ENCODE data around the gene SPACA9.
A peak's percentile ranks its signal among the peaks of the same experiment; 100 is the strongest.

The SPACA9 gene

DNA sequence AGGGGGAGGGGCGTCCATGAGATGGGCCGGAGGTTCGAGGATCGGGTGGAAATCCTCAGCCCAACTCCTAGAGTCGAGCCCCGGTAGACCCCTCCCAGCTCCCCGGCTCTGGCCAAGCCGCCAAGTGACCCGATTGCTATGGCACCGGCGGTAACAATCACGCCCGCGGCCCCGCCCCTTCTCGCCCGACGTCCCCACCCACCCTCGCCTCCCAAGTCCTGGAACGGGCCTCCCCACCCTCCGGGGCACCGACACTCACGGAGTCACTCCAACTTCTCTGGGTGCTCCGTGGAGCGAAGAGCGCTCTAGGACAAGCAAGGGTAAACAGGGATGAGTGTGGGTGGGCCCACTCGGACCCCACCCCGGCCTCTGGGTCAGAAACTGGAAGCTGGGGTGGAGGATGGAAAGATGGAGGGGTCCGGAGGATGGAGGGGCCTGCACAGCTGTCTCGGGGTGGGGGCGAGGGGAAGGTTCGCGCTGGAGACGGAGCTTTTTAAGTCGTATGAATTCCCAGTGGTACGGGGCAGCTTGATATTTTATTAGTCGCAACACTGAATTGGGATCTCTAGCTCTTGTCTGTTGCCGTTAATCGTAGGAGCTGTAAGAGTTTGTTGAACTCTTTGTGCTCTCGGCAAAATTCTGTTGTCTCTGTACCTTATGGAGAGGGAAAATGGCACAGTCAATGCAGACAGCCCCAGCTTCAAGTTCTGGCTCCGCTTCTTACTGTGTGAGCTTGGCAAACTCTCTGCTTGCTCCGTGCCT, at the start of gene SPACA9:
Gene SPACA9, plus strand, starts transcription at position 204 of the 762 bp plus-strand sequence. CDS start 5,050 bp downstream, outside the sequence.
- DNase-seq (ENCODE audit: low spot score): peak; percentile 15

DNA sequence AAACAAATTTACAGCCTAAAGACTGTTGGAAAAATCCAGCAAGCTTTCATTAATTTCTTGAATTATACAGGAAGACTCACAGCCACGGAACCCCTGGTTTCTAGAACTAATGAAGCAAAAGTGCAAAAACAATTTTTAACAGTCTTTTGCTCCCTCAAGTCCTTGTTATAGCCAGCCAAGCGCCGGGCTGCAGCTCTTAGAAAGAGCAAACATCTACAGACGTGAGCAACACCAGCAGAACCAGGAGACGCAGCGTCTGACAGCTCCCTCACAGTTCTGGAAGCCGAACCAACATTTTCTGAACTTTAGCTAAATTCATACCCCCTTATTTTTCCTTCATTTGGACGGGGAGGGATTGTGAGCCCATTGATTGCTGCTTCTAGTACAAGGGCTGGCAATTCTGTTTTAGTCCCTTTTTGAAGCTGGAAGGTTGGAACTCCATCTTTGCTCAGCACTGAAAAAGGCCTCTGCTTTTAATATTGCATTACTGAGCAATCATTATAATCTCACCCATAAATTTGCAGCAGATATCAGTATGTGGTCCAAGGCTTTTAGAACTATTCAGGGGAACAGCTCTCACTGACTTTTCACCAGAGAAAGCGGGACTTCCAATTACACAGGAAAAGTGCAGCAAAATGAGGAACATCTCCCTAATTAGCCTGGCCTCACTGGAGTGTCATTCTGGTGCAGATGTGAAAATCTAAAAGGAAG, 46.4 kb upstream of the SPACA9 start:
- DNase-seq (ENCODE audit: low spot score): no peak

DNA sequence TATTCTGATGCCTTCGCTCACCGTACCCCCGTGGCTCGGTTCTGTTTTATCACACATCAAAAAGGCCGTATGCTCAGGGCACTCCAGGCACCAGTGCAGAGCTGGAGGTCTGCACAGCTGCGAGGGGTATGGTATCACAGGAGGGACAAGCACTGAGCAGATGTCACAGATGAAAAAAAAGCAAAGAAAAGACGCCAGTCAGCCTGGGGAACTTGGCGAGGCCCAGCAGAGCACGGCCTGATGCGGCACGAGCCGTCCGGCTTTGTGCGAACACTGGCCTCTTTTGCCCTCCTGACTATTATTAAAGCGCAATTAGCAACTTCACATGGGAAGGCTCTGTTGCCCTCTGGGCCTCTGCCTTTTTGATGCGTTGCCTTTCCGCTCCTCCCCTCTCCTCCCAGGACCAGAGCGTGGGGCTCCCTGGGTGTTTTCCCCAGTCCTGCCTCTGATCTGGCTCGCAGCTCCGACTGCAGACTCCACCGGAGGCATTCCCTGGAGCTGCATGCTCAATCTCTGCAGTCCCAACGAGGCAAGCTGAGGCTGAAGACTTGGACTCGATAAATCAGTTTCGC, 45.1 kb upstream of the SPACA9 start:
- DNase-seq (ENCODE audit: low spot score): no peak

- DNase-seq (ENCODE audit: low spot score): no peak
Measured at GRCh38 chr9:132834343-132834742, 44.4 kb upstream of the SPACA9 start.

GRCh38 chr9:132837501-132838286, 41.0 kb upstream of the SPACA9 start:
- DNase-seq (ENCODE audit: low spot score): no peak

DNA sequence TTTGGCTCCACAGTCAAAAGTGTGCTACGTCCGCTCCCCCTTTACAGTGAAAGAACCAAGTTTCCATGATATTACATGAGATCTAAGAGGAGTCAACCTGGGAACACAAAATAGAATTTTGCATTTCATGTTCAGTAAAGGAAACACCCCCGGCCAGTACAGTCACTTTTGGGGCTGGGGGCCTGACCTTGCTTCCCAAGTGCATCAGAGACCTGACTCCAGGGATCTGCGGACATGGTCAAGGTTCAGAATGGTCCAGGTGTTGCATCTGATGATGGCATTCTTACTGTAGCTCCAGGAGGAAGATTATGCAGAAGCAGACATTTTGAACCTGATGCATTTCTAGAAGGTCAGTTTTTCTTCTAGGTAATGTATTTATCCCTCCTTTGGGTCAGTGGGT, 40.4 kb upstream of the SPACA9 start:
- no peak for DNase-seq (ENCODE audit: low spot score)

DNA sequence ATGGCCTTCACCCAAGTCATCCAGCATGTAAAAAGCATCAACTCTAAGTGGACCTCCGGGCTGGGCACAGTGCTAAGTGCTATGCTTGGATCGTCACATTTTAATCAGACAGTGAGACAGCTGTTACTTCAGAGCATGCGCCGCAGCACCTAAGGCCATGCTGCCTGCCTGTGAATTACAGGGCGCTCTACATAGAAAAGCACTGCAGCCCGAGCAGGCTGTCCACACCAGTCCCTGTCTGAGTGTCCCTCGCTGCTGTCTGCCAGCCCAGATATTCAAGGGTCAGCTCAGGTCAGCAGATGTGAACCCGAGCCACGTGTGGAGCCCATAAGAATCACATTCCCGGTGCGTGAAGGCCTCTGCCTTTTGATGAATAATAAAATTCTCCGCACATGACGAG, 37.7 kb upstream of the SPACA9 start:
- no peak for DNase-seq (ENCODE audit: low spot score)

GRCh38 chr9:132842124-132843044, 36.3 kb upstream of the SPACA9 start:
- DNase-seq (ENCODE audit: low spot score): no peak

DNA sequence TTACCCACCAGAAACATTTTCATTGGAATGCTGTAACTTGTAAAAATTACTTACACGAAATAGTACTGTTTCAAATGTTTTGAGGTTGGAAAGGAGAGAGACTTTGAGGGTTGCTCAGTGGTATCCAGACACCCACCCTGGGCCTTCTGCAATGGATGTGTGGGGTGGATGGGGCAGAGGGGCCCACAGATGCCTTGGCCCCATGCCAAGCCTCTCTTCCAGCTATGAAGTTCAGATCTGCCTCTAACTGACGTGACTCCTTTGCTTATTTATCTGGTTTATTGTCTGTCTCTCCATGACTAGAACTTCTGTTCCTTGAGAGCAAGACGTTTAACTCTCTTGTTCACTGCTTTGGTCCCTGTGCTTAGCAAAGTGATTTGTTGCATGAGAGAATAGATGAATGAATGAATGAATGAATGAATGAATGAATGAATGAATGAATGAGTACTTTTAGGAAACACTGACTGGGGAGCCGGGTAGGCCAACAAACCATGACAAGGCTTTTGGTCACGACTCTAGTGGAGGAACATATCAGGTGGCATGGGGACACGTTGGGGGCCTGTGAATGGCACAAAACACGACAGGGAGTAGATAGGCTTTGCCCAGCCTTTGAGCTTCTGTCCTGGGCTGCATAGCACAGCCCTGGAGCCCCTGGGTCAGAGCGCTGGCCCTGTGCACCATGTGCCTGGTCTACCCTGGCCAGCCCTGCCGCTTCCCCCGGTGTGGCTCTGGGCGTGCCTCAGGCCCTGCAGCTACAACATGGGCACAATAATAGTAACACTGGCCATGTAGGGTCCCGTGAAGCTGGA, 32.4 kb upstream of the SPACA9 start:
- DNase-seq (ENCODE audit: low spot score): no peak

DNA sequence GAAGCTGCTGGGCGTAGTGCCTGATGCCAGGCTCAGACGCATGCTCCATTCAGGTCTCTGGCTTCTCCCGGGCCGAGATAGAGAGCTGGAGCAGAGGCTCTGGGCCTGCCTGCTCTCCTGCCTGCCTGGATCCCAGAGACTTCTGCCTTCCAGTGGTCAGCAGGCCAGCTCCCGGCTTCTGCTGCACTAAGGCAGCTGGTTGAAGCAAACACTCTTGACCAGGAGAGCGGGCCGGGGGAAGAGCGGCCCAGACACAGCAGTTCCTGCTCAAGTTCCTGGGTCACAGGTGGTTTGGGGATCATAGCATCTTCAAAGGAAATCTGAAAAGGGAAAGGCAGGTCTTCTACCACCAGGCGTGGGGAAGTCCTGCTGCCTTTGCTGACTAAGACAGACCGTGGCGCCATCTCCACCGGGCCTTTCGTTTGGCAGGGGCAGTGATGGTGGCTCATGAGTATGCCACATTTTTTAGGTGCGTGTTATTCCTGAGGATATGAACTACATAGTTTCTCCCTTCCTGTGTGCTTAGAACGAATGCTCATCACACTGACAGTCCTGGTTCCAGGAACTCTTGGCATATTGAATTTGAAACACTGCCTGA, 31.7 kb upstream of the SPACA9 start:
- DNase-seq (ENCODE audit: low spot score): no peak

DNA sequence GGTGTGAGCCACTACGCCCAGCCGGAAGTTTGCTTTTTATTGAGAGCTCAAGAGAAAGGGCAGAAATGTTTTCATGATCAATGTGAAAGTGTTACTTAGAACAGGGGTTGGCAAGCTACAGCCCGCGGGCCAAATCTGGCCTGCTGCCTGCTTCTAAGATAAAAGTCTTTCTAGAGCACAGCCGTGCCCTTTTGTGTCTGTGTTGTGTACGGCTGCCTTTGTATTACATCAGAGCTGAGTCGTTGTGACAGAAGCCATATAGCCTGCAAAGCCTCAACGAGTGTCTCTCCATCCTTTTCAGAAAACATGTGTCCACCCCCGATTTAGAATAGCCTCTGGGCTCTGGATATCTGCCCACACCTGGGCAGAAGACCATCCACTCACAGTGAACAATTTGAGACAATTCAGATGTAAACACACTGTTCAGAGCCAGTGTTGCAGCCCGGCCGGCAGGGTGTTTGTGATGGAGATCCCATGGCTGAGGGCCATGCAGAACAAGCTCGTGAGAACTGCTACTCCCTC, 29.5 kb upstream of the SPACA9 start:
- peak; percentile 8 for DNase-seq (ENCODE audit: low spot score)

DNA sequence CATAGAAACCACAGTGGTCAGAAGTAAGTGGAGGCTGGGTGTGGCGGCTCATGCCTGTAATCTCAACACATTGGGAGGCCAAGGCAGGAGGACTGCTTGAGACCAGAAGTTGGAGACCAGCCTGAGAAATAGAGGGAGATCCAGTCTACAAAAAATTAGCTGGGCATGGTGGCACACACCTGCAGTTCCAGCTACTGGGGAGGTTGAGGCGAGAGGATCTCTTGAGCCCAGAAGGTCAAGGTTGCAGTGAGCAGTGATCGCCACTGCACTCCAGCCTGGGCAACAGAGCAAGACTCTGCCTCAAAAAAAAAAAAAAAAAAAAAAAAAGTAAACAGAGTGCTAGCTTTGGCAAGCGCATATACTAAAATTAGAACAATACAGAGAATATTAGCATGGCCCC, 25.2 kb upstream of the SPACA9 start:
- no peak for DNase-seq (ENCODE audit: low spot score)

- no peak for DNase-seq (ENCODE audit: low spot score)
Measured at GRCh38 chr9:132854832-132855231, 23.9 kb upstream of the SPACA9 start.

- DNase-seq (ENCODE audit: low spot score): no peak
Measured at GRCh38 chr9:132855904-132856303, 22.8 kb upstream of the SPACA9 start.

DNA sequence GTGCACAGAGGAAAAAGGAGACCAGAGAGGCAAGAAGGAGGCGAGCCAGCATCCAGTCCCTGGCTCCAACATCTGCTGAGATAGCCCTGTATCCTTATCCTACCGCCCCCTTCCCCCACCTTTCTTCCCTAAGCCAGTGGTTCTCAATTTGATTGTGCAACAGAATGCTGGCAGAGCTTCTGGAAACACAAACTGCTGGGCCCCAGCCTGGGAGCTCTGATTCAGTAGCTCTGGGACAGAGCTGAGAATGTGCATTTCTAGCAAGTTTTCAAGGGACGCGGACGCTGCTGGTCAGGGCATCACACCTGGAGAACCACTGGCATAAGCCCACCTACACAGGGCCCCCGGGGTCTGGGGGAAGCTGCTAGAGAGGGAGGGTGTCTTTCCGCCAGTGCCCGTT, 21.7 kb upstream of the SPACA9 start:
- DNase-seq (ENCODE audit: low spot score): no peak

- no peak for DNase-seq (ENCODE audit: low spot score)
Measured at GRCh38 chr9:132857616-132858342, 20.9 kb upstream of the SPACA9 start.

GRCh38 chr9:132858751-132859150, 19.9 kb upstream of the SPACA9 start:
- no peak for DNase-seq (ENCODE audit: low spot score)

GRCh38 chr9:132861666-132862065, 17.0 kb upstream of the SPACA9 start:
- no peak for DNase-seq (ENCODE audit: low spot score)

DNA sequence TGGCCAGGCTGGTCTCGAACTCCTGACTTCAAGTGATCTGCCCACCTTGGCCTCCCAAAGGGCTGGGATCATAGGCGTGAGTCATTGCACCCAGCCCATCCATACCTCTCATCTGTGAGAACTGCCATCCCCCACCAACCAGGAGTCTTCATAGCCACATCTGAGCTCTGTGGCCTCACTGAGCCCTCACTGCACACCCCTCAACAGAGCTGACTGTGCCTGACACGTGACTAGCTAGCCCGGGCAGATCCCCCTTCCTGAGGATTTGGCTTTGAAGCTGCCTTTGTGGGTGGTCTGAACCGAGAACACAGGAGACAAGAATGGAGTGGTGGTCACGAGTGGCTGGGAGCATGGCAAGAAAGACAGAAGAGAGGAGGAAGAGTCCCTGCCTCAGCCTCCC, 16.2 kb upstream of the SPACA9 start:
- DNase-seq (ENCODE audit: low spot score): no peak
